WI38 (cell line): Measurements from ENCODE around the gene EGR1.
A peak's percentile ranks its signal among the peaks of the same experiment; 100 is the strongest.

Source experiments
- H3K4me3 ChIP-seq: 2 replicates; pipeline ENCODE4 v1.5.1; 2011; ENCODE audit warnings: low read depth, mild to moderate bottlenecking, control low read depth, low read length
- TF ChIP-seq, protein P1 (sequence below): IDR thresholded peaks from 2 replicates; pipeline ENCODE4 v1.5.1; 2012; ENCODE audit warnings: low read depth, mild to moderate bottlenecking, control low read depth, low read length

The EGR1 gene

DNA sequence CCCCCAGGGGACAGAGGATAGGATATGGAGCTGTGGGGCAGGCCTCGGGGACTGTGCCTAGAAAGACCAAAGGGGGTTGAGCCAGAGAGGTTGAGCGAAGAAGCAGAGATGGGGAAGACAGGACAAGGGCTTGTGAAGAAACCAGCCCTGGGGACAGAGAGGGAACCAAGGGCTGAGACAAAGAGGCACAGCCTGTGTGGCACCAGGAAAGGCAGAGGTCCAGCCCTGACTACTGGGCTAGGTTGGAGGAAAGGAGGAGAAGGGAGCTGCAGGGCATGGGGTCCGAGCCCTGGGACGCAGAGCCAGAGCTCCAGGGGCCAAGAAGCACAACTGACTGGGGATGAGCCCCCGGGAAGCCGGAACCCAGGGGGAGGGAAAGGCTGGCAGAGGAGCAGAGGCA, 17.2 kb upstream of the EGR1 start:
- H3K4me3 ChIP-seq = no peak overlapping the region
- TF ChIP-seq, protein P1, sequence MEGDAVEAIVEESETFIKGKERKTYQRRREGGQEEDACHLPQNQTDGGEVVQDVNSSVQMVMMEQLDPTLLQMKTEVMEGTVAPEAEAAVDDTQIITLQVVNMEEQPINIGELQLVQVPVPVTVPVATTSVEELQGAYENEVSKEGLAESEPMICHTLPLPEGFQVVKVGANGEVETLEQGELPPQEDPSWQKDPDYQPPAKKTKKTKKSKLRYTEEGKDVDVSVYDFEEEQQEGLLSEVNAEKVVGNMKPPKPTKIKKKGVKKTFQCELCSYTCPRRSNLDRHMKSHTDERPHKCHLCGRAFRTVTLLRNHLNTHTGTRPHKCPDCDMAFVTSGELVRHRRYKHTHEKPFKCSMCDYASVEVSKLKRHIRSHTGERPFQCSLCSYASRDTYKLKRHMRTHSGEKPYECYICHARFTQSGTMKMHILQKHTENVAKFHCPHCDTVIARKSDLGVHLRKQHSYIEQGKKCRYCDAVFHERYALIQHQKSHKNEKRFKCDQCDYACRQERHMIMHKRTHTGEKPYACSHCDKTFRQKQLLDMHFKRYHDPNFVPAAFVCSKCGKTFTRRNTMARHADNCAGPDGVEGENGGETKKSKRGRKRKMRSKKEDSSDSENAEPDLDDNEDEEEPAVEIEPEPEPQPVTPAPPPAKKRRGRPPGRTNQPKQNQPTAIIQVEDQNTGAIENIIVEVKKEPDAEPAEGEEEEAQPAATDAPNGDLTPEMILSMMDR = no peak

DNA sequence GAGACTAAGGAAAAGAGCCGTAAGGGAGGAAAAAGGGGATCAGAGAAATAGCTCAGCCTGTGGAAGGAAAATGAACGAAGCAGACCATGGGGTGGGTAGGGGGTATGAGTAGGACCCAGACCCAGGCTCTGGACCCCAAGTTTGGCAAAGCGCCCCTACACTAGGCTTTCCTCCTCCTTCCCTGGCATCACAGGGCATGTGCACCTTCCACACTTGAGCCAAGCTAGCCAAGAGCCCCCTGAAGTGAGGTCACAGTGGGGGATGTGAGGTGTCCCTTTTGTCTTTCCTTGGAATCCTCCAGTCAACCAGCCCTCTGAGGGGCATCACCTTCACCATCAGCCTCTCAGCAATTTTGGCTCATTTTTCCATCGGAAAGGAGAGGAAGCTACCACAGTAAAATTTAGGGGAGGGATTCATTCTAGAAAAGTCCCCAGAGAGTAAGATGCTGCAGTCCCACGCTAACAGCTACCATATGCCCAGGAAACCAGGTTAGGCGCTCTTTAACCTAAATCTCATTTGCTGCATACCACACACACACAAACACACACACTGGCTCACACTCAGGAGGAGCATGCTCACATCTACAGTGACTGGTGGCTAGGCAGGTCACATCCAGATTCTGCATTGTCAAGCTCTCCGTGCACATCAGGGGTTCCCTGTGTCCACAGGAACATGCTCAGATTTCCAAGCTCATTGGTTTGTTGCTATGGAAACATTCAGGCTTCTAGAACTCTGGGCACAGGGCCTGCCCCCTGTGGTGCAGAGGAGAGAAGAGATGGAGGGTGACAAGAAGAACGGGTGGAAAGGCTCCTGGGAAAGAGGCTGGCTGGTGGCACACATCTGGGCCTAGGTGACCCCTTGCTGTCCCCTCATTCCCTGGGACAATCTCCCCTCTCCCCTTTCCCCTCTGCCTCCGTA, 16.5 kb upstream of the EGR1 start:
- no peak overlapping the region for H3K4me3 ChIP-seq
- TF ChIP-seq, protein P1 = no peak

DNA sequence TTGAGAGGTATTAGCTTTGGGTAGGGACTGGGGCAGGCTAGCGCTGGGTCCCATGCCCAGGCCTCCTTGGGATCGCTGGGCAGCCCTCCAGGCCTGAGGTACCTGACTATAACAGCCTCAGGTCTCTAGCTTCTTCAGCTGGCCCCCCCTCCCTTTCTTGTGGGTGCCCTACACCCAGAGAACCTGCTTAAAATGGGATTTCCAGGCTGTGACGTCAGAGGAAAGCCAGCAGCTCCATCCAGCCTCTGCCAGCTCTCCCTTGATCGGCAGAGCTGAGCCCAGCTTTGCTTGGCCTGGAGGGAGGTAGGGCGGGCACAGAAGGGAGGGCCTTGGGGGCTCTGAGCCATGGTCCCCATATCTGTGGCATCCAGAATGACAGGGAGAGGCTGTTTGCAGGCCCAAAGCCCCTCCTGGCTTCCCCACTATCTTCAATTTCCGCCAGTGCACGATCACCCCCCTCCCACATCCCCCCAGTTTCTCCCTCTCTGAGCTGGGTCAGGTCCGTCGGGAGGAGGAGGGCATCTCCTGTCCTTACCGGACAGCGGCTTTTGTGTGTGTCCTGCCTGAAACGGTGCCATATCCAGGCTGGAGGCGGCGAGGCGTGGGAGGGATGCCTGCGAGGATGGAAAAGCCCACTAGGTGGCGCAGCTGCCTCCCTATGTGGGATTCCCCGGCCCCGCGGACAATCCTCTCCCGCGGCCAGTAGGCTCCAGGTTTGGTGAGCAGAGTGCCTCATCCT, 15.6 kb upstream of the EGR1 start:
- TF ChIP-seq, protein P1 = peak; percentile 86
- no peak overlapping the region for H3K4me3 ChIP-seq

DNA sequence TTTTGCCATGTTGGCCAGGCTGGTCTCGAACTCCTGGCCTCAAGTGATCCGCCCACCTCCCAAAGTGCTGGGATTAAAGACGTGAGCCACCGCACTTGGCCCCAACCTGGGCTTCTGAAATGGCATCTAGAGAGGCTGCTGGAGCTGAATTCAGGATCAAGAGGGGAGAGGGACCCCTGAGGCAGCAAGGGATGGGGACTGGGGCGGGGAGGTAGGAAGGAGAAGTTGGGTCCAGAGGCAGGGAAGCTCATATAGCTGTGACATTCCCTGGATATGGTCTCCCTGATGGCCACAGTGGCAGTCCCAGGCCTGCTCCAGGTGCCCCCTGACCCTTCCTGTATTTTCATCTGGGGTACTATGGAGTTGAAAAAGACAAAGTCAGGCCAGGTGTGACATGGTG, 14.3 kb upstream of the EGR1 start:
- TF ChIP-seq, protein P1 = no peak
- no peak overlapping the region for H3K4me3 ChIP-seq

DNA sequence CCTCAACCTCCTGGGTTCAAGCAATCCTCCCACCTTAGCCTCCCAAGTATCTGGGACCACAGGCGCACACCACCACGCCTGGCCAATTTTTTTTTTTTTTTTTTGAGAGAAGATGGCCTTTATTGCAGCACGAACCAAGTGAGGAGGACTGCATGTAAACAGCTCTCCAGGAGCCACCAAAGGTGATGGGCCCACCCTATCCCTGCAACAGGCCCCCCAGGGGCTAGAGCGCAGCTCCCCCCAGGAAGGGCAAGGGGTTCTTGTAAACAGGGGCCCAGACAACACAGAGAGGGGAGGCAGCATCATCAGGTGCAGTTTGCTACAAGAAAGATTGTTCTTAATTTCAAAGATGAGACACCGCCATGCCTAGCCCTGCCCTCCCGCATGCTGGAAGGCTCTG, 12.6 kb upstream of the EGR1 start:
- H3K4me3 ChIP-seq = no peak overlapping the region

DNA sequence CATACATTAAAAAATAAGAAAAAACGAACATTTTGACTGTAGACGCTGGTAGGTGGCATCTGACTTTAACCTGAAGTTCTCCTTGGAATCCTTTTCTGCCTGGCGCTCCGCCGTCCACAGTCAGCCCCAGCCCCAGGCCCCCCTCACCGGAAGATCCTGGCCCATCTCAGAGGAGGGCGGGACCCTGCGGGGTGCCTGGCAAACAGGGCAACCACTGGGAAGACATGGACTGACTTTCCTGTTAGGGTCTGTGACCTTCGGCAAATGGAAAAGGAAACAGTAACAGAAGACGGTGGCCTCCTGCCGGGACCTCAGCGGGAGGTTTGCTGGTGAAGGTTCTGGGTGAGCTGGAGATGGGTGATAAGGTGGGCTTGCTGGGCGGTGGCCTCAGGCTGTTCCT, 11.7 kb upstream of the EGR1 start:
- no peak overlapping the region for H3K4me3 ChIP-seq
- TF ChIP-seq, protein P1 = no peak

More for the DNA sequence above, 12.6 kb upstream of the EGR1 start:
- TF ChIP-seq, protein P1 = no peak

DNA sequence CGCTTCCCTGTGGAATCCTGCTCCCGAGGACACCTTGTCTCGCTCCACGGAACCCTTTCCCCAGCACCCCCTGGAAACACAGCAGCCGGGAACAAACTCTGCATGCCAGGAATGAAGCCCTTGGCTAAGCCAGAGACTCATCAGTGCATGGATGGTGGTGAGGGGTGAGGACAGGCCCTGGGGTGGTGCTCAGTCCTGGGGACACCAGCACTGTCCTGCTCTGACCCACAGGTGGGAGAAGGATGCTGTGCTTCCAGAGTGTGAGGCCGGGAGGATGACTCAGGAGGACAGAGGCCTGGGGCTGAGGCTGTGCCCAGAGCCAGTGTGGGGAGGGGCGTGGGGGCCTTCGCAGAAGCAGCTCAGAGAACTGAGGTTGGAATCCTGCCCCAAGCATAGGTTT, 11.2 kb upstream of the EGR1 start:
- no peak overlapping the region for H3K4me3 ChIP-seq
- TF ChIP-seq, protein P1 = no peak
